ENCODE data around the gene BDH1. TPM values are rescaled to one million over a fixed set of nuclear protein-coding genes. Genes with fewer than 3 reads are reported as not detected.

Gene BDH1
- total and polyA plus RNA-seq, 2 of the 13 experiments (the other 11 are each of a cell fraction or from before 2014, with no cell fraction given): 21.2 to 71.9 TPM

DNA sequence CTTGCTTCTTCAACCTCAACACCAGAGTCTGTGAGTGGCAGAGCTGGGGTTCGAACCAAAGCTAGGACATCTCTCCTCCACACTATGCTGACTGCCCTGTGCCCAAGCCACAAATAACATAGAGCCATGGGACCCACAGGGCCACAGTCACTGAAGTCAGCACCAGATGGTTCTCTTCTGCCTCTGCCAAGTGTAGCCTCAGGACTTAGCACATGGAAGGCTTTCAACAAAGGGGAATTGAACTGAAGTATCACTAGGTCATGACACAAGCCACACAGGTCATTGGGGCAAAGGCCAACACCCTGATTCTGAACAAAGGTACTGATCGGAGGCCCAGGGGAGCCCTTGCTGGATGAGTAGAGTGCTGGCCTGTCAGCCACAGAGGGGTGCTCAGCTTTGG is 83.6 kb downstream of the BDH1 start (continued):
- TF ChIP-seq, protein P1, sequence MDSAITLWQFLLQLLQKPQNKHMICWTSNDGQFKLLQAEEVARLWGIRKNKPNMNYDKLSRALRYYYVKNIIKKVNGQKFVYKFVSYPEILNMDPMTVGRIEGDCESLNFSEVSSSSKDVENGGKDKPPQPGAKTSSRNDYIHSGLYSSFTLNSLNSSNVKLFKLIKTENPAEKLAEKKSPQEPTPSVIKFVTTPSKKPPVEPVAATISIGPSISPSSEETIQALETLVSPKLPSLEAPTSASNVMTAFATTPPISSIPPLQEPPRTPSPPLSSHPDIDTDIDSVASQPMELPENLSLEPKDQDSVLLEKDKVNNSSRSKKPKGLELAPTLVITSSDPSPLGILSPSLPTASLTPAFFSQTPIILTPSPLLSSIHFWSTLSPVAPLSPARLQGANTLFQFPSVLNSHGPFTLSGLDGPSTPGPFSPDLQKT (CRISPR knock-in tag; IDR thresholded peaks at IDR 0.05; ENCODE audit: borderline replicate concordance): no peak
- TF ChIP-seq FOSL1 (CRISPR knock-in tag; IDR thresholded peaks at IDR 0.05; ENCODE audit: borderline replicate concordance) (no peak), HNRNPH1 (optimal IDR thresholded peaks at IDR 0.05; ENCODE audit: low read depth, low read length) (no peak), ZBTB1 (CRISPR knock-in tag; IDR thresholded peaks at IDR 0.05; ENCODE audit: borderline replicate concordance) (no peak), ZNF317 (CRISPR knock-in tag; IDR thresholded peaks at IDR 0.05) (no peak), ZNF713 (CRISPR knock-in tag; IDR thresholded peaks at IDR 0.05) (no peak), AHR (CRISPR knock-in tag; IDR thresholded peaks at IDR 0.05) (no peak), TMF1 (CRISPR knock-in tag; IDR thresholded peaks at IDR 0.05; ENCODE audit: low read depth) (no peak), PRDM15 (CRISPR knock-in tag; IDR thresholded peaks at IDR 0.05) (no peak), SMC3 (IDR thresholded peaks at IDR 0.05; ENCODE audit: low read length) (no peak), YEATS4 (CRISPR knock-in tag; IDR thresholded peaks at IDR 0.05; ENCODE audit: borderline replicate concordance) (no peak), FOXP1 (IDR thresholded peaks at IDR 0.05) (no peak), FOXP1 (CRISPR knock-in tag; IDR thresholded peaks at IDR 0.05) (no peak), ZHX2 (IDR thresholded peaks at IDR 0.05; ENCODE audit: low read depth) (no peak), ZHX2 (CRISPR knock-in tag; IDR thresholded peaks at IDR 0.05; ENCODE audit: borderline replicate concordance) (no peak), FOXK2 (IDR thresholded peaks at IDR 0.05) (no peak), ONECUT2 (CRISPR knock-in tag; IDR thresholded peaks at IDR 0.05) (no peak), ZNF12 (CRISPR knock-in tag; IDR thresholded peaks at IDR 0.05) (no peak), GATA4 (IDR thresholded peaks at IDR 0.05; ENCODE audit: borderline replicate concordance, low read depth) (no peak), E2F2 (CRISPR knock-in tag; IDR thresholded peaks at IDR 0.05; ENCODE audit: borderline replicate concordance) (no peak), PAX8 (CRISPR knock-in tag; IDR thresholded peaks at IDR 0.05; ENCODE audit: borderline replicate concordance) (no peak), NFIB (CRISPR knock-in tag; IDR thresholded peaks at IDR 0.05; ENCODE audit: borderline replicate concordance) (no peak)
